WTC11 (cell line): ENCODE measurements around the gene MYL4. TPM values are rescaled to one million over a fixed set of nuclear protein-coding genes. Genes with fewer than 3 reads are reported as not detected.

Source experiments
- ATAC-seq: fragments of 200-7000 bp; cut with Tn5 transposase; 2 replicates; pipeline ENCODE4 v1.10.0; 2021; ENCODE audit warnings: mild to moderate bottlenecking, moderate library complexity
- CTCF ChIA-PET: fragments of 300-600 bp; sonication (Branson Sonifier 250); formaldehyde crosslinking; loops from one replicate; lab custom pipeline; 2021; ENCODE audit warnings: antibody characterized with exemption; lab: Charles Lee
- POLR2A ChIA-PET: fragments of 350-600 bp; sonication (Branson Sonifier 250); formaldehyde crosslinking; loops from one replicate; lab custom pipeline; 2021; ENCODE audit warnings: antibody characterized with exemption; lab: Charles Lee
- DNase-seq: peaks from one replicate; pipeline ENCODE4 v3.0.0; 2021; ENCODE audit warnings: low spot score
- H3K27ac Mint-ChIP-seq: 2 replicates; pipeline ENCODE4 v1.8.0; 2021; ENCODE audit warnings: mixed read lengths
- H3K27me3 Mint-ChIP-seq: 2 replicates; pipeline ENCODE4 v1.8.0; 2021; ENCODE audit warnings: low read depth, mild to moderate bottlenecking, moderate library complexity, mixed read lengths
- H3K36me3 Mint-ChIP-seq: 2 replicates; pipeline ENCODE4 v1.8.0; 2021; ENCODE audit warnings: mixed read lengths
- H3K4me1 Mint-ChIP-seq: 2 replicates; pipeline ENCODE4 v1.8.0; 2022; ENCODE audit warnings: mixed read lengths
- H3K4me3 Mint-ChIP-seq: 2 replicates; pipeline ENCODE4 v1.8.0; 2021; ENCODE audit warnings: mild to moderate bottlenecking, moderate library complexity, mixed read lengths
- H3K9me3 Mint-ChIP-seq: 2 replicates; pipeline ENCODE4 v1.8.0; 2021; ENCODE audit warnings: mixed read lengths
- CREB1 ChIP-seq: sonication (generic); formaldehyde crosslinking; IDR thresholded peaks from 2 replicates; pipeline ENCODE4 v1.8.0; 2023; ENCODE audit warnings: mild to moderate bottlenecking, missing genetic modification reagents
- FOXJ3 ChIP-seq: sonication (generic); formaldehyde crosslinking; IDR thresholded peaks from 2 replicates; pipeline ENCODE4 v1.9.0; 2021; ENCODE audit warnings: missing genetic modification reagents, mild to moderate bottlenecking, borderline replicate concordance
- FOXK1 ChIP-seq: sonication (generic); formaldehyde crosslinking; IDR thresholded peaks from 2 replicates; pipeline ENCODE4 v1.8.0; 2022; ENCODE audit warnings: mild to moderate bottlenecking, moderate library complexity, missing genetic modification reagents
- GABPB1 ChIP-seq: sonication (generic); formaldehyde crosslinking; IDR thresholded peaks from 2 replicates; pipeline ENCODE4 v1.8.1; 2023; ENCODE audit warnings: mild to moderate bottlenecking, missing genetic modification reagents
- JUN ChIP-seq: sonication (generic); formaldehyde crosslinking; IDR thresholded peaks from 2 replicates; pipeline ENCODE4 v1.8.0; 2023; ENCODE audit warnings: mild to moderate bottlenecking, missing genetic modification reagents
- NR1H2 ChIP-seq: sonication (generic); formaldehyde crosslinking; IDR thresholded peaks from 2 replicates; pipeline ENCODE4 v1.9.0; 2021; ENCODE audit warnings: mild to moderate bottlenecking, moderate library complexity, missing genetic modification reagents
- RELA ChIP-seq: sonication (generic); formaldehyde crosslinking; IDR thresholded peaks from 2 replicates; pipeline ENCODE4 v1.8.1; 2022; ENCODE audit warnings: missing genetic modification reagents, mild to moderate bottlenecking, borderline replicate concordance
- RORB ChIP-seq: fragments of 250-450 bp; sonication (Bioruptor Pico); IDR thresholded peaks from 2 replicates; pipeline ENCODE4 v1.9.0; 2021; ENCODE audit warnings: mild to moderate bottlenecking
- SOX15 ChIP-seq: fragments of 250-450 bp; sonication (Bioruptor Pico); IDR thresholded peaks from 2 replicates; pipeline ENCODE4 v1.9.0; 2021; ENCODE audit warnings: mild to moderate bottlenecking
- TEAD1 ChIP-seq: sonication (generic); formaldehyde crosslinking; IDR thresholded peaks from 2 replicates; pipeline ENCODE4 v1.8.0; 2022; ENCODE audit warnings: mild to moderate bottlenecking, missing genetic modification reagents
- ZNF121 ChIP-seq: sonication (generic); formaldehyde crosslinking; IDR thresholded peaks from 2 replicates; pipeline ENCODE4 v1.8.0; 2023; ENCODE audit warnings: missing genetic modification reagents
- ZNF671 ChIP-seq: fragments of 250-450 bp; sonication (Bioruptor Pico); IDR thresholded peaks from 2 replicates; pipeline ENCODE4 v1.8.0; 2021; ENCODE audit warnings: mild to moderate bottlenecking
- total RNA-seq: library from RNA; stranded (reverse); gene quantifications from 3 replicates; pipeline ENCODE4 v1.2.3, GENCODE V29; 2021
- TF ChIP-seq, protein P1 (sequence below): sonication (generic); formaldehyde crosslinking; IDR thresholded peaks from 2 replicates; pipeline ENCODE4 v1.8.1; 2022; ENCODE audit warnings: mild to moderate bottlenecking, missing genetic modification reagents, moderate library complexity, borderline replicate concordance
- TF ChIP-seq, protein P2 (sequence below): sonication (generic); formaldehyde crosslinking; IDR thresholded peaks from 2 replicates; pipeline ENCODE4 v1.8.0; 2022; ENCODE audit warnings: mild to moderate bottlenecking, missing genetic modification reagents
- TF ChIP-seq, protein P3 (sequence below): fragments of 250-450 bp; sonication (Bioruptor Pico); conservative IDR thresholded peaks from 2 replicates; pipeline ENCODE4 v1.9.0; 2021; ENCODE audit warnings: mild to moderate bottlenecking
- TF ChIP-seq, protein P4 (sequence below): fragments of 250-450 bp; sonication (Bioruptor Pico); IDR thresholded peaks from 2 replicates; pipeline ENCODE4 v1.9.0; 2021; ENCODE audit warnings: moderate library complexity, mild to moderate bottlenecking, inconsistent platforms, borderline replicate concordance
- TF ChIP-seq, protein P5 (sequence below): sonication (generic); formaldehyde crosslinking; IDR thresholded peaks from 2 replicates; pipeline ENCODE4 v1.8.0; 2022; ENCODE audit warnings: mild to moderate bottlenecking, missing genetic modification reagents
- TF ChIP-seq, protein P6 (sequence below): fragments of 200-600 bp; IDR thresholded peaks from 2 replicates; pipeline ENCODE4 v1.8.0; 2022; ENCODE audit warnings: antibody characterized with exemption

Gene MYL4
- total RNA-seq, 1 experiment from 2014 or later, result 0.50 TPM

DNA sequence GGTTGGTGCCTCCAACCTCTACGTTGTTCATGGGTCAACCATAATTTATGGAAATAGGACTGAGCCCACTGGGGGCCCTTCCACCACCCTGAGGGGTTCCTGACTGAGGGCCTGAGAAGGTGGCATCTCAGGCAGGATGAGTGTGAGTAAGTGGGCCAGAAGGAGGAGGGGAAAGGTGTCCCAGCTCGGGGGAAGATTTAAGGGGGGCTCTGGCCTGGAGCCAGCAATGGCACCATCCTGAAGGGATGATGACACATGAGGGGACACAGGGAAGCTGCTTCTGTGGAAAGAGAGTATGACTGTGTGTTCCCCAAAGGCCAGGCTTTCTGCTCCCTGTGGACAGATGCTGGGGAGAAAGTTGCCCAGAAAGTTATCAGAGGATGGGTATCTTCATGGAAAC, 18.7 kb downstream of the MYL4 start:
- peaks cover 14% of the 10 kb centered on the region for H3K4me1 Mint-ChIP-seq
- no peak overlapping the region for H3K27ac Mint-ChIP-seq
- no peak for DNase-seq
- no peak overlapping the region for H3K4me3 Mint-ChIP-seq
- peaks cover 19% of the 10 kb centered on the region for H3K9me3 Mint-ChIP-seq
- POLR2A ChIA-PET, result no interaction called here
- H3K27me3 Mint-ChIP-seq, result peaks cover 40% of the 10 kb centered on the region
- ATAC-seq, result no peak
- CTCF ChIA-PET, result no interaction called here
- peaks cover 13% of the 10 kb centered on the region for H3K36me3 Mint-ChIP-seq
- TF ChIP-seq FOXK1 (CRISPR knock-in tag), result no peak
- no peak for TF ChIP-seq ZNF121 (CRISPR knock-in tag)
- no peak for TF ChIP-seq SOX15 (CRISPR knock-in tag)
- no peak for TF ChIP-seq CREB1 (CRISPR knock-in tag)
- TF ChIP-seq, protein P1, sequence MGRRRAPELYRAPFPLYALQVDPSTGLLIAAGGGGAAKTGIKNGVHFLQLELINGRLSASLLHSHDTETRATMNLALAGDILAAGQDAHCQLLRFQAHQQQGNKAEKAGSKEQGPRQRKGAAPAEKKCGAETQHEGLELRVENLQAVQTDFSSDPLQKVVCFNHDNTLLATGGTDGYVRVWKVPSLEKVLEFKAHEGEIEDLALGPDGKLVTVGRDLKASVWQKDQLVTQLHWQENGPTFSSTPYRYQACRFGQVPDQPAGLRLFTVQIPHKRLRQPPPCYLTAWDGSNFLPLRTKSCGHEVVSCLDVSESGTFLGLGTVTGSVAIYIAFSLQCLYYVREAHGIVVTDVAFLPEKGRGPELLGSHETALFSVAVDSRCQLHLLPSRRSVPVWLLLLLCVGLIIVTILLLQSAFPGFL, result no peak
- no peak for TF ChIP-seq JUN (CRISPR knock-in tag)
- TF ChIP-seq, protein P2, sequence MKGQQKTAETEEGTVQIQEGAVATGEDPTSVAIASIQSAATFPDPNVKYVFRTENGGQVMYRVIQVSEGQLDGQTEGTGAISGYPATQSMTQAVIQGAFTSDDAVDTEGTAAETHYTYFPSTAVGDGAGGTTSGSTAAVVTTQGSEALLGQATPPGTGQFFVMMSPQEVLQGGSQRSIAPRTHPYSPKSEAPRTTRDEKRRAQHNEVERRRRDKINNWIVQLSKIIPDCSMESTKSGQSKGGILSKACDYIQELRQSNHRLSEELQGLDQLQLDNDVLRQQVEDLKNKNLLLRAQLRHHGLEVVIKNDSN, result no peak
- TF ChIP-seq ZNF671 (CRISPR knock-in tag), result no peak
- TF ChIP-seq, protein P3, sequence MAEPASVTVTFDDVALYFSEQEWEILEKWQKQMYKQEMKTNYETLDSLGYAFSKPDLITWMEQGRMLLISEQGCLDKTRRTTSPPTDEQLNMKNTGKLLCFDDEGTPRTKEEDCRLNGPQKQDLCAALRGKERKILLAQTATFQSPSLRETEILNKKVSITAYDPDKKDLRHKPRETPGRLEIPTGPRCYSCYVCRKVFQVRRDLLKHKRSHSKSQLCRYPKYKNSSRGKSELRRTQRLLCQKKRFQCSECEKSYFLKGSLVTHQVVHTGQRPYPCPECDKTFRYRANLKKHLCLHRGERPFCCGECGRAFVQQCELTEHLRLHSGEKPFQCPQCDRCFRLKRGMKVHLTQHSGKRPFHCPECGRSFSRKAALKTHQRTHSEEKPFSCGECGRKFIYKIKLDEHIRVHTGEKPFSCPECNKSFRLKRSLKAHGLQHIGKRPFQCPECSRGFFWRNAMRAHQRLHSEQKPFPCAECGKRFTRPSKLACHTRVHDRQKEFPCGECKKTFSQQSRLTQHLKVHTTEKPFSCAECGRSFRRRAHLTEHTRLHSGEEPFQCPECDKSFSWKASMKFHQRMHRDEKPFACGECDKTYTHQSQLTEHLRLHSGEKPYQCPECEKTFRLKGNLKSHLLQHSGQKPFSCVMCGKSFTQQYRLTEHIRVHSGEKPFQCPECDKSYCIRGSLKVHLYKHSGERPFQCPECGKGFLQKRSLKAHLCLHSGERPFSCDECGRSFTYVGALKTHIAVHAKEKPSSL (CRISPR knock-in tag), result no peak
- no peak for TF ChIP-seq FOXJ3 (CRISPR knock-in tag)
- no peak for TF ChIP-seq RELA
- TF ChIP-seq RORB, result no peak
- TF ChIP-seq GABPB1 (CRISPR knock-in tag), result no peak
- no peak for TF ChIP-seq NR1H2
- TF ChIP-seq, protein P4, sequence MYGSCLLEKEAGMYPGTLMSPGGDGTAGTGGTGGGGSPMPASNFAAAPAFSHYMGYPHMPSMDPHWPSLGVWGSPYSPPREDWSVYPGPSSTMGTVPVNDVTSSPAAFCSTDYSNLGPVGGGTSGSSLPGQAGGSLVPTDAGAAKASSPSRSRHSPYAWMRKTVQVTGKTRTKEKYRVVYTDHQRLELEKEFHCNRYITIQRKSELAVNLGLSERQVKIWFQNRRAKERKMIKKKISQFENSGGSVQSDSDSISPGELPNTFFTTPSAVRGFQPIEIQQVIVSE (CRISPR knock-in tag), result no peak
- no peak for TF ChIP-seq TEAD1 (CRISPR knock-in tag)

DNA sequence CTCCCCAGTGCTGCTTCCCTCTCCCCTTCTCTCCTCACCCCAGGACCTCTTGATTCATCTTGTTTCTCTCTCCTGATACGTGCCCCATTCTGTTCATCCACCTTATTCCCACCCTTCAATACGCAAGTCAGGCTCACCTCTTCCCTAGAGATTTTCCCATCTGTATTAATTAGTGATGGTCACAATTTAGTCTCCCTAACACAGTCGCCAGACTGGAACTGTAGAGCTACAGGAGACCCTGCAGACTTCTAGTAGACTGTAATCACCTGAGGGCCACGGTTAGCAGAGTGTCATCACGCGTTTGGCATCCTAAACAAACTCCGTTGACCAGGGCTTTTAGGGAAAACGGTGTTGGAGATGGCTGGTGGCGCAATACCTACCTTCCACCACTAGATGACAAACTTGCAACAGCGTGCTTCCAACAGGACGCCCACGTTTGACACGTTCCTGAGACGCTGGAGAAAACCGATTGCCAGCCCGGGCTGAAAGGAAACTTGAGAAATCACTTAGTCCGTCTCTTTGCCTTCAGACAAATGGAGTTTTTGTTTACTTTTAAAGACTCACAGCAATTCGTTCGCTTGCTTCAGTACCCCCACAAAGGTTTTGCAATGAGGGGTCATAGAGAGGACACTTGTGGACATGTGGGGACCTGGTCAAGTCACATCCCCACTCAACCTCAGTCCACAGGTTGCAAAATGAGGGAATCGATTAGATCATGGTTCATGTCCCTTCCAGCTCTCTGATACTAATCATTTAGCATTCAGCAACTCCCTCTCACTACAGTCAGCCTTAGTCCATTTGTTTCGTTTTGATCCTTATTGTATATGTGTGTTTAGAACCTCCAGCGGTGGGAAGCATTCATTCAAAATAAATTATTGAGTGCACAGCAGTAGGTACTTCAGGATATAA, 20.6 kb downstream of the MYL4 start:
- ChIA-PET CTCF (interaction anchor here (0.9 to 3.2 kb wide), 7 partner anchors 11 to 287 kb away, joined by 3 to 24 read pairs (median 3); partner anchors contain the start of gene EFCAB13), POLR2A (no interaction called here)
- ATAC-seq (peak; percentile 91), DNase-seq (peak; percentile 85)
- Mint-ChIP-seq H3K27me3 (peaks cover 24% of the 10 kb centered on the region), H3K36me3 (no peaks in the 10 kb centered on the region), H3K4me3 (no peak overlapping the region), H3K27ac (peak overlapping the region; percentile 6), H3K9me3 (peaks cover under 1% of the 10 kb centered on the region; the same call in 1 of the 2 replicates), H3K4me1 (peaks cover 14% of the 10 kb centered on the region)
- TF ChIP-seq TEAD1 (CRISPR knock-in tag), result no peak
- TF ChIP-seq GABPB1 (CRISPR knock-in tag), result peak; percentile 60; the same call in 1 of the 2 replicates
- TF ChIP-seq CREB1 (CRISPR knock-in tag), result no peak
- TF ChIP-seq, protein P5, sequence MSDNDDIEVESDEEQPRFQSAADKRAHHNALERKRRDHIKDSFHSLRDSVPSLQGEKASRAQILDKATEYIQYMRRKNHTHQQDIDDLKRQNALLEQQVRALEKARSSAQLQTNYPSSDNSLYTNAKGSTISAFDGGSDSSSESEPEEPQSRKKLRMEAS (CRISPR knock-in tag), result peak; percentile 58
- TF ChIP-seq, protein P6, sequence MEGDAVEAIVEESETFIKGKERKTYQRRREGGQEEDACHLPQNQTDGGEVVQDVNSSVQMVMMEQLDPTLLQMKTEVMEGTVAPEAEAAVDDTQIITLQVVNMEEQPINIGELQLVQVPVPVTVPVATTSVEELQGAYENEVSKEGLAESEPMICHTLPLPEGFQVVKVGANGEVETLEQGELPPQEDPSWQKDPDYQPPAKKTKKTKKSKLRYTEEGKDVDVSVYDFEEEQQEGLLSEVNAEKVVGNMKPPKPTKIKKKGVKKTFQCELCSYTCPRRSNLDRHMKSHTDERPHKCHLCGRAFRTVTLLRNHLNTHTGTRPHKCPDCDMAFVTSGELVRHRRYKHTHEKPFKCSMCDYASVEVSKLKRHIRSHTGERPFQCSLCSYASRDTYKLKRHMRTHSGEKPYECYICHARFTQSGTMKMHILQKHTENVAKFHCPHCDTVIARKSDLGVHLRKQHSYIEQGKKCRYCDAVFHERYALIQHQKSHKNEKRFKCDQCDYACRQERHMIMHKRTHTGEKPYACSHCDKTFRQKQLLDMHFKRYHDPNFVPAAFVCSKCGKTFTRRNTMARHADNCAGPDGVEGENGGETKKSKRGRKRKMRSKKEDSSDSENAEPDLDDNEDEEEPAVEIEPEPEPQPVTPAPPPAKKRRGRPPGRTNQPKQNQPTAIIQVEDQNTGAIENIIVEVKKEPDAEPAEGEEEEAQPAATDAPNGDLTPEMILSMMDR, result peak; percentile 91
